GM12878 (cell line): ENCODE data around the gene PKHD1. TPM values are rescaled to one million over a fixed set of nuclear protein-coding genes. Genes with fewer than 3 reads are reported as not detected.

Source experiments
- ATAC-seq: fragments of 200-7000 bp; cut with Tn5 transposase; 3 replicates; pipeline ENCODE4 v1.9.1; 2020; ENCODE audit warnings: mild to moderate bottlenecking, moderate library complexity
- BruUV-seq: library from RNA; stranded (reverse); fragments of 400-500 nt; replicated peaks from 2 replicates; lab custom pipeline; 2021; lab: Mats Ljungman, UMichigan
- CTCF ChIA-PET: fragments of 300-600 bp; sonication (Branson Sonifier 250); formaldehyde crosslinking; extraction: SDS; loops from one replicate; lab custom pipeline; 2021; ENCODE audit warnings: inconsistent platforms; lab: Yijun Ruan, JAX
- POLR2A ChIA-PET: fragments of 350-600 bp; formaldehyde crosslinking; extraction: SDS; loops from one replicate; lab custom pipeline; 2021; ENCODE audit warnings: inconsistent platforms; lab: Charles Lee
- RAD21 ChIA-PET: fragments of 300-600 bp; sonication (Branson Sonifier 250); formaldehyde crosslinking; loops from one replicate; lab custom pipeline; 2023; ENCODE audit warnings: antibody characterized with exemption; ENCODE audit not compliant: unreplicated experiment; lab: Charles Lee
- SMC1A ChIA-PET: fragments of 300-600 bp; sonication (Branson Sonifier 250); formaldehyde crosslinking; loops from one replicate; lab custom pipeline; 2023; ENCODE audit not compliant: unreplicated experiment, uncharacterized antibody; lab: Charles Lee
- DNase-seq: peaks from one replicate; pipeline ENCODE4 v3.0.0-alpha.2; 2011; ENCODE audit warnings: low read depth, low spot score
- FAIRE-seq: peaks from 3 replicates; lab custom pipeline; 2011; peaks lifted over from hg19 to GRCh38; lab: Jason Lieb, UNC
- H2AFZ ChIP-seq: 2 replicates; pipeline ENCODE4 v1.6.0; 2011; ENCODE audit warnings: low read depth, low read length, control low read depth; ENCODE audit not compliant: control insufficient read depth
- H3K27ac ChIP-seq: 2 replicates; pipeline ENCODE4 v1.5.1; 2011; ENCODE audit warnings: control low read depth; ENCODE audit not compliant: control insufficient read depth, insufficient read depth
- H3K27me3 ChIP-seq, 2 experiments: replicated peaks in 1 of 2; 2 replicates each; pipeline versions ENCODE4 v1.6.0 to v1.6.1; 2011; ENCODE audit warnings: low read length in 1 of 2; ENCODE audit not compliant: control insufficient read depth in 2 of 2, insufficient read depth in 2 of 2
- H3K36me3 ChIP-seq, 2 experiments: 2 replicates each; pipeline ENCODE4 v1.5.1; 2011; ENCODE audit warnings: low read length in 1 of 2; ENCODE audit not compliant: control insufficient read depth in 2 of 2, insufficient read depth in 2 of 2
- H3K4me1 ChIP-seq: 2 replicates; pipeline ENCODE4 v1.6.1; 2011; ENCODE audit warnings: mild to moderate bottlenecking, low read length, moderate library complexity, mixed read lengths; ENCODE audit not compliant: control insufficient read depth, insufficient read depth
- H3K4me2 ChIP-seq: 2 replicates; pipeline ENCODE4 v1.6.0; 2011; ENCODE audit warnings: control low read depth; ENCODE audit not compliant: control insufficient read depth, insufficient read depth
- H3K4me3 ChIP-seq: fragments of 200-600 bp; sonication (generic); 2 replicates; pipeline ENCODE4 v1.5.1; 2016
- H3K79me2 ChIP-seq: 2 replicates; pipeline ENCODE4 v1.6.0; 2011; ENCODE audit warnings: low read length; ENCODE audit not compliant: control insufficient read depth, insufficient read depth
- H3K9ac ChIP-seq: 2 replicates; pipeline ENCODE4 v1.8.0; 2011; ENCODE audit warnings: low read length, control low read depth, mixed read lengths; ENCODE audit not compliant: control insufficient read depth, insufficient read depth
- H3K9me3 ChIP-seq: replicated peaks from 3 replicates; pipeline ENCODE4 v1.5.1; 2011; ENCODE audit warnings: mild to moderate bottlenecking, low read length; ENCODE audit not compliant: control insufficient read depth, insufficient read depth
- H4K20me1 ChIP-seq: 2 replicates; pipeline ENCODE4 v1.6.0; 2011; ENCODE audit not compliant: control insufficient read depth, insufficient read depth
- CBFB ChIP-seq: IDR thresholded peaks from 2 replicates; pipeline ENCODE4 v1.6.1; 2016; ENCODE audit warnings: antibody characterized with exemption, low read depth
- CTCF ChIP-seq, 3 experiments: IDR thresholded peaks in 2 of 3; conservative IDR thresholded peaks in 1 of 3; 2 replicates each; pipeline ENCODE4 v1.5.1; 2011; ENCODE audit warnings: low read depth in 3 of 3, low read length in 3 of 3, mild to moderate bottlenecking in 3 of 3, control low read depth in 2 of 3, moderate library complexity in 2 of 3, inconsistent platforms in 1 of 3, mixed read lengths in 1 of 3; ENCODE audit not compliant: control insufficient read depth in 2 of 3, insufficient read depth in 1 of 3; ENCODE audit errors: extremely low read depth in 1 of 3
- ELK1 ChIP-seq: IDR thresholded peaks from 2 replicates; pipeline ENCODE4 v1.6.1; 2012; ENCODE audit warnings: low read depth, low read length, improper control_type of control experiment
- FOS ChIP-seq: IDR thresholded peaks from 3 replicates; pipeline ENCODE4 v1.6.1; 2011; ENCODE audit warnings: borderline replicate concordance; ENCODE audit not compliant: insufficient read length; ENCODE audit errors: extremely low read depth
- FOXK2 ChIP-seq: fragments of 450-650 bp; IDR thresholded peaks from 2 replicates; pipeline ENCODE4 v1.6.1; 2017; ENCODE audit warnings: mild to moderate bottlenecking, moderate library complexity
- NRF1 ChIP-seq: conservative IDR thresholded peaks from 2 replicates; pipeline ENCODE4 v1.6.1; 2011; ENCODE audit warnings: mild to moderate bottlenecking, low read depth, low read length, improper control_type of control experiment
- PBX3 ChIP-seq: IDR thresholded peaks from 2 replicates; pipeline ENCODE4 v1.6.1; 2011; ENCODE audit warnings: mild to moderate bottlenecking, low read depth, low read length, moderate library complexity; ENCODE audit not compliant: insufficient replicate concordance
- POLR2A ChIP-seq: IDR thresholded peaks from 2 replicates; pipeline ENCODE4 v1.6.1; 2011; ENCODE audit warnings: low read depth, mild to moderate bottlenecking, low read length
- REST ChIP-seq: IDR thresholded peaks from 2 replicates; pipeline ENCODE4 v1.6.1; 2012; ENCODE audit warnings: mild to moderate bottlenecking, low read depth, low read length
- SP1 ChIP-seq: IDR thresholded peaks from one replicate; pipeline ENCODE4 v1.6.1; 2011; ENCODE audit warnings: low read depth, low read length
- STAT1 ChIP-seq: fragments of 450-650 bp; conservative IDR thresholded peaks from 2 replicates; pipeline ENCODE4 v1.6.1; 2014; ENCODE audit warnings: antibody characterized with exemption, mild to moderate bottlenecking
- TBL1XR1 ChIP-seq: IDR thresholded peaks from 2 replicates; pipeline ENCODE4 v1.6.1; 2012; ENCODE audit warnings: low read depth, low read length, improper control_type of control experiment
- TCF7 ChIP-seq: IDR thresholded peaks from 2 replicates; pipeline ENCODE4 v1.6.1; 2014; ENCODE audit warnings: antibody characterized with exemption, borderline replicate concordance
- ZBED1 ChIP-seq: IDR thresholded peaks from 2 replicates; pipeline ENCODE4 v1.6.1; 2016; ENCODE audit warnings: borderline replicate concordance
- ZNF24 ChIP-seq: fragments of 450-650 bp; IDR thresholded peaks from 2 replicates; pipeline ENCODE4 v1.6.1; 2017; ENCODE audit warnings: antibody characterized with exemption, mild to moderate bottlenecking
- WGBS: methylation state at CpG from one replicate; pipeline ENCODE4 v1.1.6; 2016; ENCODE audit warnings: low lambda C conversion rate; ENCODE audit not compliant: insufficient replicate concordance, insufficient coverage; ENCODE audit errors: missing lambda C conversion rate; 5-methylcytosine and 5-hydroxymethylcytosine counted together
- in situ Hi-C: fragments of 300-500 bp; cut with MboI; formaldehyde crosslinking; loops from 9 replicates; pipeline ENCODE4 v1.14.3; 2018; ENCODE audit warnings: mixed read lengths
- intact Hi-C: fragments of 100-400 bp; cut with micrococcal nuclease; formaldehyde crosslinking; loops from one replicate; pipeline ENCODE4 v1.14.2; 2022; ENCODE audit not compliant: unreplicated experiment
- polyA plus RNA-seq, 11 experiments: library from polyadenylated mRNA; depleted of rRNA in 4 of 11; unstranded in 6 of 11; stranded (reverse) in 5 of 11; fragments of >200 nt; fragmentation: Nextera tagmentation in 4 of 11; fragmentation: Illumina TruSeq in 1 of 11; extraction: Ambion mirVana in 4 of 11; extraction: Trizol in 1 of 11; gene quantifications; 1 replicate in 1 of 11; 2 replicates in 10 of 11; pipeline versions ENCODE4 v1.2.1 to v1.2.3, GENCODE V29; 2011 to 2016; ENCODE audit warnings: inconsistent platforms in 2 of 11, missing spikeins in 2 of 11, low read depth in 1 of 11
- total RNA-seq, 4 experiments: library from RNA; depleted of rRNA in 3 of 4; stranded (reverse); fragments of >200 nt in 3 of 4; fragmentation: Illumina TruSeq in 1 of 4; extraction: Trizol in 1 of 4; gene quantifications; 2 replicates each; pipeline versions ENCODE4 v1.2.1 to v1.2.3, GENCODE V29; 2013 to 2021

Gene PKHD1
- total and polyA plus RNA-seq, 10 of the 15 experiments (the other 5 are each of a cell fraction or from before 2014, with no cell fraction given): under 0.01 to 0.90 (median 0.02) TPM; not detected in 1

GRCh38 chr6:51598171-51598570, 489.2 kb downstream of the PKHD1 start (continued):
- no peak for TF ChIP-seq REST
- TF ChIP-seq FOS: no peak
- no peak for TF ChIP-seq SP1
- TF ChIP-seq ZBED1: no peak
- no peak for TF ChIP-seq TBL1XR1
- no peak for TF ChIP-seq TCF7
- no peak for TF ChIP-seq ZNF24

- RAD21 ChIA-PET: no interaction called here
- Histone ChIP-seq H3K9me3 (no peaks in the 10 kb centered on the region), H3K4me2 (no peak overlapping the region), H3K36me3 (no peaks in the 10 kb centered on the region), H3K27me3 (no peaks in the 10 kb centered on the region), H3K27ac (no peak overlapping the region), H3K4me3 (no peak overlapping the region), H4K20me1 (no peaks in the 10 kb centered on the region), H3K79me2 (no peaks in the 10 kb centered on the region), H3K4me1 (no peaks in the 10 kb centered on the region), H3K9ac (no peak overlapping the region), H2AFZ (no peak overlapping the region)
- BruUV-seq: no TSS peak
- in situ Hi-C loops (no loop called here), intact Hi-C loops (no loop called here)
- DNase-seq: no peak
- ATAC-seq: peak; percentile 21; the same call in 2 of the 3 replicates
- SMC1A ChIA-PET: interaction anchor here (0.7 to 0.9 kb wide), 2 partner anchors 26 to 34 kb away, joined by 3 read pairs; no protein-coding TSS in a partner anchor
- POLR2A ChIA-PET: no interaction called here
- 0% methylated on average over 1 of the region's 1 CpG for WGBS
- CTCF ChIA-PET: interaction anchor here (0.9 to 1.0 kb wide), 2 partner anchors 13 to 158 kb away, joined by 3 to 4 read pairs; no protein-coding TSS in a partner anchor
- no peak for FAIRE-seq
- TF ChIP-seq ELK1 (no peak), STAT1 (no peak), POLR2A (no peak), NRF1 (no peak), CTCF (IDR thresholded peaks at IDR 0.05 in 2 of 3, conservative IDR thresholded peaks at IDR 0.05 in 1 of 3; ENCODE audit: control insufficient read depth in 2 of 3, extremely low read depth in 1 of 3, insufficient read depth in 1 of 3, low read depth in 3 of 3, low read length in 3 of 3) (no peak), FOXK2 (no peak), PBX3 (no peak), CBFB (no peak)
These were observed 492.4 kb downstream of the PKHD1 start for GRCh38 chr6:51594981-51595380.
